Measurements from ENCODE around the gene F2RL2.

F2RL2 gene, protein sequence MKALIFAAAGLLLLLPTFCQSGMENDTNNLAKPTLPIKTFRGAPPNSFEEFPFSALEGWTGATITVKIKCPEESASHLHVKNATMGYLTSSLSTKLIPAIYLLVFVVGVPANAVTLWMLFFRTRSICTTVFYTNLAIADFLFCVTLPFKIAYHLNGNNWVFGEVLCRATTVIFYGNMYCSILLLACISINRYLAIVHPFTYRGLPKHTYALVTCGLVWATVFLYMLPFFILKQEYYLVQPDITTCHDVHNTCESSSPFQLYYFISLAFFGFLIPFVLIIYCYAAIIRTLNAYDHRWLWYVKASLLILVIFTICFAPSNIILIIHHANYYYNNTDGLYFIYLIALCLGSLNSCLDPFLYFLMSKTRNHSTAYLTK

DNA sequence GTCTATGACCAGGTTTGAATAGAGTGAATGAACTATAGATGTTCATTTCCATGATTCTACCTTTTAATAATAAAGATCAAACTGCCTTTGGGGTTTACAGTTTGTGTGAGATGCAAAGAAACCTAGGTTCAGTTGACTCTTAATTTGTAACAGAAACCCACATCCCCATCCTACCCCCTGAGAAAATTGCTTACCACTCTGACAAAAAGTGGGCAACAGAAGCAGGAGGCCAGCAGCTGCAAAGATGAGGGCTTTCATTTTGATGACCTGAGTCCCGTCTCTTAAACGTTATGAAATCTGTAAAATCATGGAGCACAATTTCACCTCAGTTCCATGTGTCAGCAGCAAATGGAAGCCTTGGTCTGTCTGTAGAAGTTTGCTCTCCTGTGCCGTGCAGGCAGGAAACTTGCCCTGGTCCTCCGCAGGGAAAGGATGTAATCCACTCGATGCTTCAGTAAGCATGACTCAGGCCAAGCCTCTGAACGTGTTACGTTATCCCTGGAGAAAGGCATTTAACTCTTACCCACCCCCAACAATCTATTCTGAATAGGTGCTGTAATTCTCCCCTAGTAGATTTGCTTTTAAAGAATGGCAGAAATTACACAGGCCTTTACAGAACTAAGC, at the start of gene F2RL2:
Gene F2RL2, minus strand, starts transcription at position 431 of the 624 bp plus-strand sequence. Its CDS starts 173 bp downstream, at position 258.
- DNase-seq: peak; percentile 38

DNA sequence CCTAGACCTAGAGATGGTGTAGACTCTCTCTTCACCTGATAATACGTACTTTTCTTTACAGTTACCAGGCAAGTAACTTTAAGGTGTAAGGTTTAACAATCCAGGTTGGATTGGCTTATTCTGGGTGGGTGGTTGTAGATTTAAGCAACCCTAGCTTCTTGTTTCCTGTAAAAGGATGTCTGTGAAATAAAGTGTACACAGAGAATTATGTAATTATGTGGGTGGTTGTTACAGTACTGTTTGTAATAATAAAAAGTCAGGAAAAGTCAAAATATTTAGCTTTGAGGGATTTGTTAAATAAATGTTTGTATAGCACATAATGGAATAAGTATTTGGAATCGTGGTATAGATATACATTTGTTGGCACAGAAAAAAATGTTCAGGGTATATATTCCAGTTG, 49.0 kb upstream of the F2RL2 start:
- no peak for DNase-seq

DNA sequence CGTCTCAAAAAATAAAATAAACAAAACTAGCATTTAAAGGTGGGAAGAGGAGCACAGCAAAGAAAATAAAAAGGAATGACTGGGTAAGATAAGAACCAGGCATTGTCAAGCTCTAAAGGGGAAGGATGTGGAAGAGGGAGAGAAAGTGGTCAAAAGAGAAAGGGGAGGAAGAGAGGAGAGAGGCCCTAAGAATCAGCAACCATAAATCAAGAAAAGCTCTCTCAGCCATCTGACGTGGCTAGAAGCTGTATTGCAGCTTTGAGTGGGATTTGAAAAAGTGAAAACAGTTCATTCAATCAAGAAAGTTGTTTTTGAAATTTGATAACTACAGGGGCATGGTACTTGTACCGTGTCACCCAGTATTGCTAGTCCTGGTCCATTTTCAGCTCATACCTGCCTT, 47.3 kb upstream of the F2RL2 start:
- DNase-seq: no peak

DNA sequence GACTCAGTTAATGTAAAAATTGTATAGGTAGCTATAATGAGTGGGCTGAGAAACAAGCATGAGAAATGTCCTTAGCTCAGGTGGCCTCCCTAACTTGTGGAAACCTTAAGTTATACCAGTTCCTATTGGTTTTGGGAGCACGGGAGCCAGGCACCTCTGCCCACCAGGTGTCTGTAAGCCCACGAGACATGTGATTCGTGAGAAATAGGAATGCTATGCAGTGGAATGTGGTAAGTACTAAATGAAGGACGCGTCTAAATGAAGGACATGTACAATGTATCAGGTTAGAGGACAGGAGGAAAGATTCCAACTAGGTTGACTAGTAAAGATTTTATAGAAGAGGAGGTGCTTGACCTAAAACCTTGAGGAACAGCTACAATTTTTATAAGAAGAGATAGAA, 46.0 kb upstream of the F2RL2 start:
- no peak for DNase-seq

DNA sequence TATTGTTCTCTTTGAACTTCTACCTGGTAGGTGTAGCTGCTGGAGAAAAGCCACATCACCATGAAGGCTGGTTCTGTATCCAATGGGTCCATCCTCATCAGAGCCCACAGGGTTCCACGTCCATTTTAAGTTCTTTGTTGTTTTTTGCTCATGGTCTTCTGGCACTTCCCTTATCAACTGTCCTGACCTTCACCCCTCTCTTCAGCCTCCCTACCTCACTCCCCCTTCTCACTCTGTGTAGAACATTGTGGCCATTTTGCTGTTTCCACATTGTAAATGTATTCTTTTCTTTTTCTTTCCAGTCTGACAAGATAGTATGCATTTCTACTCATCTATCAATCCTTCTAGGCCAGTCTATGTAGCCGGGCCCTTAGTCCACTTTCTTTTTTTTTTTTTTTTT, 44.3 kb upstream of the F2RL2 start:
- no peak for DNase-seq

DNA sequence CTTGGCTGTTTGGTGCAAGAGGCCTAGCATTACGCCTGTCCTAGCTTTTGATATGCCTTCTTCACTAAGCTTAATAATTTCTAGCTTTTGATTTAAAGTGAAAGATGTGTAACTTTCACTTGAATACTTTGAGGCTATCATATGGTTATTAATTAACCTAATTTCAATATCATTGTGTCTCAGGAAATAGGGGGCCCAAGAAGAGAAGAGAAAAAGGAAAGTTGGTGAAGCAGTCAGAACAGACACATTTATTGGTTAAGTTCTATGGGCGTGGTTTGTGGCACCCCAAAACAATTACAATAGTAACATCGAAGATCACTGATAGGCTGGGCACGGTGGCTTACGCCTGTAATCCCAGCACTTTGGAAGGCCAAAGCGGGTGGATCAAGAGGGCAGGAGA, 40.9 kb upstream of the F2RL2 start:
- DNase-seq: peak; percentile 45

DNA sequence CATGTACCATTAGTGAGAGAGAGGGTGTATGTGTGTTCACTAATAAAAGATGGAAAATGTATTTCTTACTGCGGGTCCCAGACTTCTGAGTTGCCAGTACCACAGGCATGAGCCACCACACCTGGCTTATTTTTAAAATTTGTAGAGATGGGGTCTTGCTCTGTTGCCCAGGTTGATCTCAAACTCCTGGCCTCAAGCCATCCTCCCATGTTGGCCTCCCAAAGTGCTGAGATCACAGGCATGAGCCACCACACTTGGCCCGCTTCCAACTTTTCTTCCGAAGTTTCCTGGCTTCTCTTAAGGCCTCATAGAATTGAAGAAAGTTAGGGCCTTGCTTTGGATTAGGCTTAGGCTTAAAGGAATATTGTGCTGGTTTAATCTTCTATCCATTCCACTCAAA, 40.4 kb upstream of the F2RL2 start:
- DNase-seq: no peak

DNA sequence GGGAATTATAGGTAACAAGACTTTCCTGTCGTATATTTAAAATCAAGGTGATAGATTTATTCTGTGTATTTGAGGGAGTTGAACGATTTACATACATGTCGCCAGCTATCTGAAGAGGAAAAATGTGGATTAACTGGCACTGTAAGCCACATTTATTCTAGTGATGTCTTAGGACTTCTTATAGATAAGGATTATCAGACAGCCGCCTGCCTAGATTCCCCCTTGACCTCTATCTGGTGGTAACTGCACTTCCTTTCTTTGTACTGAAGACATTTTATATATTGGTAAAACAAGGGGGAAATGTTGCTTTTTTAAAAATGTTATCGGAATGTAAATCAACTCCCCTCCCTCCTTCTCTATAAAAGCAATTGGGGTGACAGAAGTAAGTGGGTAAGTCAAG, 39.3 kb upstream of the F2RL2 start:
- peak; percentile 48 for DNase-seq

DNA sequence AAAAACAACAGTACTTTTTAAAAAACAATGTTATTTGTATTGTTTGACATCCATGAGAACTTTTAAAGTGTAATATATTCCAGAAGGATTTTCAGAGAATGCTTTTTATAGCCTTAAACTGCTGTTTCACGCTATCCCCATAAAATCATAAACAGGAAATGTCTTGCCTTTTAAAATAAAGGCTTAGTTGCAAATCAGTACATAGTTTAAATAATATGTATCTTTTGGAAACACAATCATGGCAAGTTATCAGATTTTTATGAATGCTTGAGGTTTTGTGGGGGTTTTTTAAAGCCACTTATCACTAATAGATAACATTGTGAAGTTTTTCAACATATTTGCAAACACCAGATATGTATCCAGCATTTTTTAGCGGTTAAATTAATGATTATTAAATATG, 37.2 kb upstream of the F2RL2 start:
- DNase-seq: no peak

DNA sequence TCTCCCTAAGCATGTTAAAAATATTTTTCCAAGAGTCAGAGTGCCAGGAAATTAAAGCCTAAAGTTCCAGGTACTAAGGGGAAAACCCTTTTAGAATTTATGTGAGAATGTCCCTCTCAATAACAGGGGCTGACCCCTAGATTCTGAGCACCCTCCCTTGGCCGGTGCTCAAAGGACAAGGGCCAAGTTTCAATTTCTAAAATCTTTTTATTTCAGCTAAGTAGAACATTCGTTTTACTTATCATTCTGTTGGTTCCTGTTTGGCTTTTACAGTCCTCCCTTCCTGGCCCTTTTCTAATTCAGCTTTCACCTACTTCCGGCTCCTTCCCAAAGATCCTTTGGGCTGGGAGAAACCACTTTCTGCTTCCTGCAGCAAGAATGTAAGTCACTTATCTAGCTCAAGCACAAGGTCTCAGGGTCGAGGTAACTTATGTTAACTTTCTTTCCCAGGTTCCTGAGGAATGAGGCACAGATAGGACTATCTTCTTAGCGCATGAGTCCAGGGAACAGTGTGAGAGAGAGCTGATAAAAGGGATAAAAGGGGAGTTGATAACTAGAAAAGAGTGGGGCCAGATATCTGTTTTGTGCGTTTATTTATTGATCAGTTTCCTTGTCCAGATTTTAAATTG, 34.6 kb upstream of the F2RL2 start:
- peak; percentile 79 for DNase-seq

DNA sequence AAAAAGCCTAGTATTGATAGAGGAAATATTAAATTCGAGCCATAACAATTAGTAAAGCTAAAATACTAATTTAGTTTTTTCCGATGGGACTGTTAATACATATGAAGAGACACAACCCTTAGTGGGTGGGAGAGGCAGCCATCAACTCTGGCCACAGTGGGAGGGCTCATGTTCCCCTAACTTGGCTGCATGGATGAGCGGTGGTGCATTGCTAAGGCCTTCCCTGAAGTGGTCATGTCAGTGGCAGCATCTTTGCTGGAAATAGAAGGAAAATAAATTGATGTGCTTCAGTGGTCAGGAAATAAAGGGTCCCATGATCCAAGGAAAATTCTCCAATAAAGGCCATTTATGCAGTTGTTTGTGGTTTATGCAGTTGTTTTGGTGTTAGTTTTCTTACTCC, 33.9 kb upstream of the F2RL2 start:
- DNase-seq: no peak

DNA sequence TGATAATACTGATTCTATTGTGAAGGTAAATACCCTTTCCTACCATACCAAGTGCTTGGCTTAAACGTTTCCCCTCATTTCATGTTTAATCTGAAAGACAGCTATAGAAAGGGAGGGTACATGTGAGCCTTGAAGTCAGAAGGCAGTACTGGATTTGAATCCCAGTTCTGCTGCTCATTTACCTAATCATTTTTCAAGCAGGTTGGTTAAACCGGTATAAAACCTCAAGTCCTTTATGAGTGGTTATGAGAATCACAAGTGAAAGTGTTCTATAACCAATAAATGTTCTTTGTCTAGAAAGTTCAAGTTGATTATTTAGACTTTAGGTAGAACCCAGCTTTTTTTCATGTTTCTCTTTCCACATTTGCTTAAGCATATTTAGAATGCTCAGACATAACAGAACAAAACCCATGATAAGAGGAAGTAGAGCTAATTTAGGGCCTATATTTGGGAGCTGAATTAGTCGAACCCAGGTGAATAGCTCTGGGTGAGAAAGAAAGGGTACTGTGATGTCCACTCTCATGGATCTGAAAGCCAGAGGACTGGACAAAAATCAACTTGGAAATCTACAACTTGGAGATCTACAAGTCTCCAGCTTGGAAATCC, 29.7 kb upstream of the F2RL2 start:
- no peak for DNase-seq

DNA sequence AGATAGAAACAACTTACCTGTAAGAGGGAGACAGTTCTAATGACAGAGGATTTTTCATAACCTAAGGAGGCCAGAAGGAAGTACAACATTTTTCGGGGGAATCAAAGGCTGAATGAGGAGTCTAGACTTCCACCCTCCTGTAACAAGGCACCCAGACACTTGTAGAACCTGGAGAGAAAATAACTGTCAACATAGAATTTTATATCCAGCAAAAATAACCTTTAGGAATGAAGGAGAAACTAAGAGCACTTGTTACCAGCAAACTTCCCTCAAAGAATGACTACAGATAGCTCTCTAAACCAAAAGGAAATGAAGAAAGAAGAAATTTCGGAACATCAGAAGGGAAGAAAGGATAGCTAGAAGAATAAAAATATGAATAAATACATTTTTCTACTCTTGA, 25.9 kb upstream of the F2RL2 start:
- DNase-seq: no peak

DNA sequence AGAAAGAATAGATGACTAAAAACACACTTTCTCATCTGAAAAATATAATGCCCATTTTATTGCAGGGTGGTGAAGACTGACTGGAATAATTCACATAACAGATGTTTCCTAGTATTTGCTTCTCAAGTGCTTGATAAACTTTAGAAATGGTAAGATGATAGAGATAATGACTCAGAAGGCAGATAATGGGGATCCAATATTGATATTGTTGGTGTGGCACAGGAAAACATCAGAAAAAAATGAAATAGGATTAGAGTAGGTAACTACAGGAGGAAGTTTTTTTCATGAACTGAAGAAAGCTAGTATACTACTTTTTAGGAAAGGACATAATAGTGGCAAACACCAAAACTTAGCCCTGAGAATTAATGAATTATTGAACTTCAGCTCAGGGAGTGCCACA, 20.2 kb upstream of the F2RL2 start:
- no peak for DNase-seq

DNA sequence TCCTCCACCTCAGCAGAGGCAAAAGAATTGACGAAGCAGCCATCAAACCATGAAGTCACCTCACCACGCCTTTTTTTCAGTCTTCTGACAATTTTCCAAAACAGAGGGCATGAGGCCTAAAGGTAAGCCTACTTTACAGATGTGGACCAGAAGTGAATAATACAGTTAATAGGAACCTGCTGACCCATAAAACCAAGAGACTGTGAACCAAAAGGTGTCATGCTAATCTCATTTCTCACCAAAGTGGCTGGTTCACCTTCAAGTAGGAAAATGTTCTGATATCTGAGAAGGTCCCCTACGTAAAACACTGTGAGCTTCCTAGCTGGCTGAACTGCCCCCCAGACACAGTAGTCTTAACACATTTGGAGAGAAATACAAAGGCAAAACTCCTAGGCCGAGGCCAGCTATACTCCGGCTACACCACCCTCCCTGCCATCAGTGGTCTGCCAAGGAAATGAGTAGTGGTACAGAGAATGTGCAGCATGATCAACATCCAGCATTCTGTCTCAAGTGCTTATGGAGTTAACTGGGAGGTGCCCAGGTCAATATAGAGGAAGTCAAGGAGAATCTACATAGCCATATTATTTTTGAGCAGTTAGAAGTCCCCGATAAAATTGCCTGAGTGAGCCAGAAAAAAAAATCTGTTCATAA, 19.3 kb upstream of the F2RL2 start:
- no peak for DNase-seq

DNA sequence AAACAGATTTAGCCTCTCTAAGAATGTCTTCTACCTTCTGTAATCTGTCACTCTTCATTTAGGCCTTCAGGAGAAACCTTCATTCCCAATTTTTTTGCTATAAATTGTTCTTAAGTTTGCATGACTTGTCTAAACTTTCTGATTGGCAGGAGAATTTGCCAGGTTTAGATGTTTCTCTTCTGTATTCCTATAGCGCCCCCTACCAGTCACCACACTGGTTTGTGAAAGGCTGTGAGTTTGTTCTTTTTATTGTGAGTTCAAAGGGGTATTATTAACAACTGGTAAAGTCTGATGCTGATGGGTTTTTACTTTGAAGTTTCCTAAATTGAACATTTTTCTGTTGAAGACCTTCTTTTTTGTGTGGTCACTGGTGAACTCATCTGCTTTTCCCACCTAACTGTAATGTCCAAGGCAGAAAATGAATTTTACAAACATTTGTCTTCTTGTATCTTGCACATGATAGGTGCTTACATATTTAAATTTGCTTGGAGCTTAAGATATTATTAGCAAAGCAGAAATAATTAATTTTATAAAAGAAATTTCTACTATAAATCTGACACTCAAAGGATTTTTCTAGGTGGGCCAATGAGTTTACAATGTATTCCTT, 18.4 kb upstream of the F2RL2 start:
- peak; percentile 93 for DNase-seq

DNA sequence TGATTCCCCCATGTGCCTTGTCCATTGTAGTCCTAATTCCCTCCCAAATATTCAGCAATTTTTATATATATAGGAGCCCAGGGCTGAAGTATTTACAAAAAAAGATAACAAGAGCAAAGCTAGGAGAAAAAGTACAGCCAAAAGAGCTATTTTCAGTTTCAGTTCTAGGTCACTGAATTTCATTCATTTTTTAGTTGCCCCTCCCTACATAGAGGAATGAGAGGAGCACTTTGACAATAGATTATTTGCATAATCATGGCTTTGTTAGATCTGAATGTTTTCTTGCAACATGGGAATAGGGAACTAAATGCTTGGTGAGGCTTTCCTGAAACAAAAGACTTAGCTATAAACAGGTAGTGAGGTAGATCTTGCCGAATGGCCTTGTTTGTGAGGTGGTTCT, 15.3 kb upstream of the F2RL2 start:
- peak; percentile 17 for DNase-seq

DNA sequence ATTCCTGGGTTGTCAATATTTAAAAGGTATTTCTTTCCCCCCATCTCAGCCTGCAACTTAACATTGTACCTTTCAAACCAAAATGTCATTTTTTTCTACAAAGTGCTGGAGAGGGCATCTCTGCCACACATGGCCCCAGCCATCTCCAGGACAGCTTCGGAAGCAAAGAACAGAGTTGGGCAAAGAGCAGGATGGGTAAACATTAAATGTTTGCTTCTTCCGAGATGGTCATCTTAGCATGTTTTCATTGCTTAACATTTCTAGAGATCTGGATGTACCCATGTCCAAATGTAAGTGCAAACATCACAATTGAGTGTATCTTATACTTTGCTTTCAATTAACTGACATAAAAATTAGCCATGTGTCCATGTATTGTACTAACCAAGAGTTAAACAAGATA, 14.3 kb upstream of the F2RL2 start:
- no peak for DNase-seq

DNA sequence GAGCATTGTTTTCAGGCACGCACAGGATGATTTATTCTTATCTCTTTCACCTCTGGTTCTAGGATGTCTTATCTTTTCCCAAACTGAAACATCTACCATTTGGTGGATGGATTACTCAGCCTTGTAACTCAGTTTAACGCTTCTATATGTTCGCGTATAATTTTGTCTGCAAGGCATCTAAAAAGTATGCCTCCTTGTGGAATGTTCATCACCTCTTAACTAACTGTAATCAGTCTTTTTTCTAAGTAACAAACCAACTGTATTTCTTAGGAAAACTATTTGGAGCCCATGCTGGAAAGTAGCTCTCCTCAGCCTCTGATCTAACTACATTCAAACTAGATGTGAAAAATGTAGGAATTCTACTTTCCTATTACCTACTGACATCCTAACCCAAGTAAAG, 11.5 kb upstream of the F2RL2 start:
- no peak for DNase-seq

DNA sequence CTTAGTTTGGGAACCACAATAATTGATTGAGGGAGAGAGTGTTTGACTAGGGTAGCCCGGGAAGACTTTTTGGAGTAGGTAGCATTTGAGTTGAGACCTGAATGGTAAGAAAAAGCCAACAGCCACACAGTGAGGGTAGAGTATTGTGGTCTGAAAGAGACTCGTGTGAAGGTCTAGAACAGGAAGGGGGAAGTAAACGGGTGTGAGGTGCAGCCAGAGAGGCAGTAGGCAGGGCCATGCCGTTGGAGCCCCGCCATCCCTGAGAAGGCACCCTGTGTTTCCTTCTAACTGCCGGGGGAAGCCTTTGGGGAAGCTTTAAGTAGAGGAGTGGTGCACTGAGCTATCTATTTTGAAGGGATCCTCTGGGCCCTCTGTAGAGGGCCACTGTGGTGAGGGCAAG, 3.5 kb upstream of the F2RL2 start:
- DNase-seq: peak; percentile 86

DNA sequence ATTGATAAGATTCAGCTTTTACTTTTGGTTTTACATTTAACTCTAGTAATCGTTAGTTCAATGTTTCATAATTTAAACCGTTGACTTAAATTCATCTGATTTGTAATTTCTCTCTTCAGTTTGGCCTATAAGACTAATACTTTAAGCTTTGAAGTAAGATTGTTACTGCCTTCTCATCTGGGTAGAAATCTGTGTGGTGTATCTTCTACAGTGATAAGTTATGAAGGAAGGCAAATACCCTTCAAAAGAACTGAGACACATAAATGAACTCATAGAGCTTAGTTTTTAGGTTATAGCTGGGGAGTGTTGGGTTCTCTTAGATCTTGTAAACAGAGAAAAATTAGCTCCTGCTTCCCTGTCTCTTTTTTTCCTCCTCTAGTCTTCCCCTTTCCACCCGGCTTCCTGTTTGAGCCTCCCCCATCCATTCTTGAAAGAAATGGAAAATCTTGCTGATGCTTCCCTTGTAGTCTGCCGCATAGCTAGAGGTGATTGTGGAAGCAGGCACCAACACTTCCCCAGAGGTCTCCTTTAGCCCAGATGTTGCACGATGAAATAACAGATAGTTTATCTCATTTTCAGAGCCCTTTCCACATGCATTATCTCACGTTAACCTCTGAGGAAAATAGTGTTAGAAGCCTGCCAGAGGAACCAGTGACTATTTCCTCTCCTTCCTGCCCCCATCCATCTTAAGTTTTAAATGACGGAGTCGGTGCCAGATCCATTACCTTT, 2.0 kb upstream of the F2RL2 start:
- DNase-seq: peak; percentile 63

DNA sequence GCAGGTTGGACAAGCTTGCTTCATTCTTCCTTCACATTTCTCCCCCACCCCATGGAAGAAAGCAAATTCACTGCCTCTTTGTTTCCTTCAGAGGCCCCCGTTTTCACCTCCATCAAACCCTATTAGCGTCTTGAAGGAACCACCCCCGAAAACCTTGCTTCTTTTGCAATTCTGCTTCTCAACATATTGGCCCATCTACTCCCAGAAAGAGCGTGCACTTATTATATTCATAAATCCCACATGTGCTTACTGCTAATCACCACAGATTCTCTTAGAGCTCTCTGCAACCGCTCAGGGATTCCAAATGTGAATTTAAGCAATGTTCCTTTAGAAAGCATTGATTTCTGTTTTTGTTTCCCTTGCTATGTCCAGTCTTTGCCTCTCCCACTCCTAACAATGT, 1.1 kb downstream of the F2RL2 start:
- no peak for DNase-seq
